ENCODE measurements around the gene MTPN. TPM values are rescaled to one million over a fixed set of nuclear protein-coding genes. Genes with fewer than 3 reads are reported as not detected.

MTPN gene
- total RNA-seq, 1 experiment from 2014 or later = 98.2 TPM

DNA sequence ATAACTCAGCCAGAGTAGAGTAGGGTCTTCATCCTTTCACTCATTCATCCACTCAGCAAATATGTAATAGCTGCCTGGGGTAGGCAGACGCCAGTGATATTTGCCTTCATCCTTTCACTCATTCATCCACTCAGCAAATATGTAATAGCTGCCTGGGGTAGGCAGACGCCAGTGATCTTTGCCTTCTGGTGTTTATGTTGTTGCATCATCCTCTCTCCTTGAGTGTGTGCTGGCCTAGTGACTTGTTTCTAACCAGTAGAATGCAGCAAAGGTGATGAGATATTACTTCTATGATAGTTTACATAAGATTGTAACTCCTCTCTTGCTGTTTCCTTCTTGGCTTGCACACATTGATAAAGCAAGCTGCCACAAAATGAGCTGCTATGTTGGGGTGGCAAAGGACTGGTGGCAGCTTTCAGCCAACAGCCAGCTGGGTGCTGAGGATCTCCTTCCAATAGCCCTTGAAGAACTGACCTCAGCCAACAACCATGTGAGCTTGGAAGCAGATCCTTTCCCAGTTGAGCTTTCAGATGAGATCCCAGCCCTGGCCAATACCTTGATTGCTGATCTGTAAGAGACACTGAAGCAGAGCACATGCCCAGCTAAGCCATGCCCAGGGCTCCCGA lies 23.2 kb upstream of the MTPN start:
- H3K23me2 ChIP-seq (ENCODE audit: insufficient read length, low read depth, low read length, poor library complexity, severe bottlenecking) = no peaks in the 10 kb centered on the region
- H3K27ac ChIP-seq (ENCODE audit: insufficient read length, low read depth, low read length) = no peak overlapping the region
- H3K9me3 Mint-ChIP-seq = no peaks in the 10 kb centered on the region; a peak in 1 of 5 replicates
- no peak overlapping the region for H2BK20ac ChIP-seq (ENCODE audit: low read depth, low read length, poor library complexity, severe bottlenecking)
- H3K23ac ChIP-seq (ENCODE audit: insufficient read length, low read depth, low read length) = no peak overlapping the region
- no peak overlapping the region for H2BK12ac ChIP-seq (ENCODE audit: insufficient read length, low read depth, low read length)
- H3K9me3 ChIP-seq (ENCODE audit: control insufficient read depth, low read depth, low read length) = no peaks in the 10 kb centered on the region
- no peaks in the 10 kb centered on the region for H3K79me2 ChIP-seq (ENCODE audit: insufficient read depth, low read length)
- no peak overlapping the region for H3K14ac ChIP-seq (ENCODE audit: insufficient read depth, low read length)
- no peak overlapping the region for H3K4ac ChIP-seq (ENCODE audit: low read depth, low read length)
- H3K4me1 Mint-ChIP-seq = no peaks in the 10 kb centered on the region
- no peak for DNase-seq
- no peaks in the 10 kb centered on the region for H4K20me1 ChIP-seq (ENCODE audit: control insufficient read depth, insufficient read depth, insufficient read length)
- no peaks in the 10 kb centered on the region for H3K27me3 Mint-ChIP-seq (ENCODE audit: low read depth)
- no peak overlapping the region for H3T11ph ChIP-seq (ENCODE audit: low read length)
- no peak overlapping the region for H3K4me2 ChIP-seq (ENCODE audit: insufficient read depth, insufficient read length, low read length)
- no peak overlapping the region for H3K9ac ChIP-seq (ENCODE audit: extremely low read depth, insufficient read length, low read length)
- H3K79me1 ChIP-seq (ENCODE audit: insufficient read depth, low read depth, low read length, poor library complexity, severe bottlenecking) = no peaks in the 10 kb centered on the region
- H4K8ac ChIP-seq (replicated peaks; ENCODE audit: insufficient read length, low read depth, low read length) = no peak overlapping the region
- no peak overlapping the region for H3K4me3 Mint-ChIP-seq
- H4K5ac ChIP-seq (ENCODE audit: insufficient read length, low read depth, low read length) = no peak overlapping the region
- TF ChIP-seq, protein P1, sequence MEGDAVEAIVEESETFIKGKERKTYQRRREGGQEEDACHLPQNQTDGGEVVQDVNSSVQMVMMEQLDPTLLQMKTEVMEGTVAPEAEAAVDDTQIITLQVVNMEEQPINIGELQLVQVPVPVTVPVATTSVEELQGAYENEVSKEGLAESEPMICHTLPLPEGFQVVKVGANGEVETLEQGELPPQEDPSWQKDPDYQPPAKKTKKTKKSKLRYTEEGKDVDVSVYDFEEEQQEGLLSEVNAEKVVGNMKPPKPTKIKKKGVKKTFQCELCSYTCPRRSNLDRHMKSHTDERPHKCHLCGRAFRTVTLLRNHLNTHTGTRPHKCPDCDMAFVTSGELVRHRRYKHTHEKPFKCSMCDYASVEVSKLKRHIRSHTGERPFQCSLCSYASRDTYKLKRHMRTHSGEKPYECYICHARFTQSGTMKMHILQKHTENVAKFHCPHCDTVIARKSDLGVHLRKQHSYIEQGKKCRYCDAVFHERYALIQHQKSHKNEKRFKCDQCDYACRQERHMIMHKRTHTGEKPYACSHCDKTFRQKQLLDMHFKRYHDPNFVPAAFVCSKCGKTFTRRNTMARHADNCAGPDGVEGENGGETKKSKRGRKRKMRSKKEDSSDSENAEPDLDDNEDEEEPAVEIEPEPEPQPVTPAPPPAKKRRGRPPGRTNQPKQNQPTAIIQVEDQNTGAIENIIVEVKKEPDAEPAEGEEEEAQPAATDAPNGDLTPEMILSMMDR (conservative IDR thresholded peaks at IDR 0.05) = no peak
- H2BK15ac ChIP-seq (ENCODE audit: low read depth, low read length) = no peak overlapping the region
- no peaks in the 10 kb centered on the region for H3K36me3 Mint-ChIP-seq (ENCODE audit: insufficient read depth in 1 of 3, low read depth in 3 of 3)
- H4K91ac ChIP-seq (ENCODE audit: insufficient read length, low read depth, low read length) = no peak overlapping the region
- no peak overlapping the region for H2BK120ac ChIP-seq (ENCODE audit: low read depth, low read length, poor library complexity, severe bottlenecking)
- no peak overlapping the region for H3K56ac ChIP-seq (ENCODE audit: insufficient read length, low read depth, low read length)
- H2AFZ ChIP-seq (ENCODE audit: low read length) = no peak overlapping the region
- no peak overlapping the region for H2AK5ac ChIP-seq (ENCODE audit: insufficient read length, low read length)
- H3K4me1 ChIP-seq (ENCODE audit: insufficient read depth, low read length) = no peaks in the 10 kb centered on the region
- no peak overlapping the region for H3K27ac Mint-ChIP-seq
- no peak overlapping the region for H3K18ac ChIP-seq (ENCODE audit: insufficient read length, low read depth, low read length)
- H3K27me3 ChIP-seq (ENCODE audit: insufficient read depth, low read length) = no peaks in the 10 kb centered on the region
- WGBS (ENCODE audit: extremely low coverage, insufficient read length, low lambda C conversion rate) = no CpG with 5 or more reads among the region's 3 CpGs
- no peak overlapping the region for H2BK5ac ChIP-seq (ENCODE audit: insufficient read length, low read length)

Data from H9 (cell line).